NT2/D1 (cell line): ENCODE measurements around the gene NDUFS4.

Experiments
- DNase-seq: peaks from one replicate; pipeline ENCODE4 v3.0.0-alpha.2; 2011; ENCODE audit warnings: low read depth, low spot score
- H3K27me3 ChIP-seq: 2 replicates; pipeline ENCODE4 v1.6.0; 2011; ENCODE audit warnings: mild to moderate bottlenecking; ENCODE audit not compliant: insufficient read length, insufficient read depth
- H3K36me3 ChIP-seq: 2 replicates; pipeline ENCODE4 v1.6.1; 2011; ENCODE audit warnings: mild to moderate bottlenecking, low read length, mixed read lengths; ENCODE audit not compliant: insufficient read depth, insufficient read length
- H3K4me1 ChIP-seq: 2 replicates; pipeline ENCODE4 v1.5.1; 2011; ENCODE audit not compliant: insufficient read depth, insufficient read length
- H3K4me3 ChIP-seq: 2 replicates; pipeline ENCODE4 v1.5.1; 2011; ENCODE audit warnings: low read depth; ENCODE audit not compliant: insufficient read length
- H3K9ac ChIP-seq: 2 replicates; pipeline ENCODE4 v1.6.0; 2011; ENCODE audit warnings: low read depth; ENCODE audit not compliant: insufficient read length
- H3K9me3 ChIP-seq: 2 replicates; pipeline ENCODE4 v1.5.1; 2011; ENCODE audit warnings: mild to moderate bottlenecking, low read length; ENCODE audit not compliant: insufficient read depth
- SUZ12 ChIP-seq: IDR thresholded peaks from 2 replicates; pipeline ENCODE4 v1.6.1; 2011; ENCODE audit not compliant: insufficient read length, insufficient read depth; ENCODE audit errors: extremely low read depth
- YY1 ChIP-seq: IDR thresholded peaks from 2 replicates; pipeline ENCODE4 v1.6.1; 2011; ENCODE audit not compliant: insufficient read length, insufficient read depth
- ZNF274 ChIP-seq: IDR thresholded peaks from 2 replicates; pipeline ENCODE4 v1.6.1; 2011; ENCODE audit warnings: mild to moderate bottlenecking, low read depth, low read length

Gene NDUFS4

DNA sequence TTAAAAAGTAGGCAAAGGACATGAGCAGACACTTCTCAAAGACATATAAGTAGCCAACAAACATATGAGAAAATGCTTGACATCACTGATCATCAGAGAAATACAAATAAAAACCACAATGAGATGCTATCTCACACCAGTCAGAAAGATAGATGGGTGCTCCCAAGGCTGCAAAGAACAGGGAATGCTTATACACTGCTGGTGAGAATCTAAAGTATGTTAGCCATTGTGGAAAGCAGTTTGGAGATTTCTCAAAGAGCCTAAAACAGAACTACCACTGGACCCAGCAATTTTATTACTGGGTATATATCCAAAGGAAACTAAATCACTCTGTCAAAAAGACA is 154.2 kb downstream of the NDUFS4 start:
- TF ChIP-seq YY1 (no peak), ZNF274 (no peak), SUZ12 (no peak)
- H3K27me3 ChIP-seq, result no peaks in the 10 kb centered on the region
- H3K4me1 ChIP-seq, result no peaks in the 10 kb centered on the region
- H3K9me3 ChIP-seq, result no peaks in the 10 kb centered on the region; the same call in 1 of the 2 replicates
- no peaks in the 10 kb centered on the region for H3K36me3 ChIP-seq
- no peak overlapping the region for H3K4me3 ChIP-seq
- DNase-seq, result no peak
- H3K9ac ChIP-seq, result no peak overlapping the region

DNA sequence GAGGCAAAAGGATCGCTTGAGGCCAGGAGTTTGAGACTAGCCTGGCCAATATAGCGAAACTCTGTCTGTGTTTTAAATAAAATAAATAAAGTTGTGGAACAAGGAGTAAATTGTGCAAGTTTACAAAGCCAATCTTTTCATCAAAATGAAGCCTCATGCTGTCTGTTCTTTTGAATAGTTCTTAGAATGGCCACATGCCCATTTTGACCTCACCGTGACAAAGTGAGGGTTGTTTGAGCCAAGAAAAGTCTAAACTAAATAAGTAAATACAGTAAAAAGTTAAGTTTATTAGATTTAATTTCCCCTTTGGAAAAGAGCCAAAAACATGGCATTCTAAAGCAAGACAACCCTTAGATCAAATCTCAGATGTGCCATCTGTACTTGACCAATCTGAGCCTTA is 165.7 kb downstream of the NDUFS4 start:
- Histone ChIP-seq H3K9ac (no peak overlapping the region), H3K27me3 (no peaks in the 10 kb centered on the region), H3K4me1 (no peaks in the 10 kb centered on the region), H3K9me3 (no peaks in the 10 kb centered on the region), H3K36me3 (no peaks in the 10 kb centered on the region), H3K4me3 (no peak overlapping the region)
- TF ChIP-seq ZNF274, result no peak
- no peak for TF ChIP-seq YY1
- no peak for TF ChIP-seq SUZ12
- no peak for DNase-seq

DNA sequence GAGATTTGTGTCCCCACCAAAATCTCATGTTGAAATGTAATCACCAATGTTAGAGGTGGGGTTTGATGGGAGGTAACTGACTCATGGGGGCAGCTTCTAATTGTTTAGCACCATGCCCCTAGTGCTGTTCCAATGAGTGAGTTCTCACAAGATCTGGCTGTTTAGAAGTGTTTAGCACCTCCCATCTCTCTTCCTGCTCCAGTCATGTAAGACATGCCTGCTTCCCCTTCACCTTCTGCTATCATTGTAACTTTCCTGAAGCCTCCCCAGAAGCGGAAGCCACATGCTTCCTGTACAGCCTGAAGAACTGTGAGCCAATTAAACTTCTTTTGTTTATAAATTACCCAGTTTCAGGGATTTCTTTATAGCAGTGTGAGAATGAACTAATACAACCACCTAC is 170.5 kb downstream of the NDUFS4 start:
- Histone ChIP-seq H3K4me1 (no peaks in the 10 kb centered on the region), H3K36me3 (no peaks in the 10 kb centered on the region), H3K4me3 (no peak overlapping the region), H3K27me3 (no peaks in the 10 kb centered on the region), H3K9me3 (no peaks in the 10 kb centered on the region), H3K9ac (no peak overlapping the region)
- DNase-seq, result no peak
- TF ChIP-seq YY1 (no peak), ZNF274 (no peak), SUZ12 (no peak)
